ENCODE measurements around the gene ACCSL.
A peak's percentile ranks its signal among the peaks of the same experiment; 100 is the strongest.

ACCSL gene

GRCh38 chr11:44058275-44058674 lies 10.5 kb downstream of the ACCSL start:
- DNase-seq (ENCODE audit: low read depth in 2 of 2): no peak

- DNase-seq (ENCODE audit: low read depth in 2 of 2): no peak
These were observed 17.4 kb downstream of the ACCSL start for GRCh38 chr11:44065161-44065661.

GRCh38 chr11:44065841-44066731 lies 18.3 kb downstream of the ACCSL start, which contains the start of gene ACCS:
Gene ACCS (plus strand): TSS chr11:44066270. CDS start chr11:44067628, 1,358 bp downstream.
- DNase-seq (ENCODE audit: low read depth in 2 of 2): peak; percentile 55 to 81

- no peak for DNase-seq (ENCODE audit: low read depth in 2 of 2)
These were observed 19.0 kb downstream of the ACCSL start for GRCh38 chr11:44066732-44067141.

DNA sequence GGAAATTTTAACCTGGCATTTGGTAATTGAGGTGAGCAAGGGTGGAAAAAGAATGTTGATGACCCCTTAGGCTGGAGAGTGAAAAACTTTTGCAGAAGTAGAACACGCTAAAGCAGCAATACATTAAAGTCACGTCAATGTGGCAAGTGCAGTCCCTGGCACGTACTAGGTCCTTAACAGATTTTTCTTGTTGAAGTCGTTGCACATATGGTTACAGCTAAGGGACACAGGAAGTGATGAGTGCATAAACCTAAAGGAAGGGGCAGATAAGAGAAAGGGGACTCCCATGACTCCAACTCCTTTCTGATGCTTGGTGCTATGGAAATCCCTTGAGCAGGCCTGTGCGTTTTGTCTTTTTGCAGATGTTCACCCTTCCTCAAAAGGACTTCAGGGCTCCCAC lies 19.5 kb downstream of the ACCSL start:
- DNase-seq (ENCODE audit: low read depth in 2 of 2): no peak

DNA sequence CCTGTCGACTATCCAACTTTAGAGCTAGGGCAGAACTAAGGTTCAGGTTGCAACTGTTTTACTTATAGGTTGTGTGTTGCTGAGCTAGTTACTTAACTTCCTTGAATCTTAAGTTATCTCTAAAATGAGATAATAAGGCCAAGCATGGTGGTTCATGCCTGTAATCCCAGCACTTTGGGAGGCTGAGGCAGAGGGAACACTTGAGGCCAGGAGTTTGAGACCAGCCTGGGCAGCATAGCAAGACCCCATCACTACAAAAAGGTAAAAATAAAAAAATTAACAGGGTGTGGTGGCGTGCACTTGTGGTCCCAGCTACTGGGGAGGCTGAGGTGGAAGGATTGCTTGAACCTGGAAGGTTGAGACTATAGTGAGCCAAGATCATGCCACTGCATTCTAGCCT lies 20.4 kb downstream of the ACCSL start:
- DNase-seq (ENCODE audit: low read depth in 2 of 2): no peak

DNA sequence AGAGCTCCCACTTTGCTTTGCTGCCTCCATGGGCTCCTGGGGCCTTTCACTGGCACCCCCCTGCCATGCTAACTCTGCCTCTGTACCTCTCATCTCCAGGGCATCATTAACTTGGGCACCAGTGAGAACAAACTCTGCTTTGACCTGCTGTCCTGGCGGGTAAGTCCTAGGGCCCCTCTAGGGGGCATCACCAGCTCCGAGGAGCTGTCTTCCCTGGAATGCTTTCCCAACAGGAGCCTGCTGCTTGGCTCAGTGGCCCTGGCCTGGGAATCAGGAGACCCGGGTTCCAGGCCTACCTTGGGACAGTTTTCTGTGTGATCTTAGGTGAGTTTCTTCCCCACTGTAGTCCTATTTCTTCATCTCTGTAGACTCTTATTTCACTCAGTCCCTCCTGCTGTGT lies 23.4 kb downstream of the ACCSL start:
- DNase-seq (ENCODE audit: low read depth in 2 of 2): no peak

DNA sequence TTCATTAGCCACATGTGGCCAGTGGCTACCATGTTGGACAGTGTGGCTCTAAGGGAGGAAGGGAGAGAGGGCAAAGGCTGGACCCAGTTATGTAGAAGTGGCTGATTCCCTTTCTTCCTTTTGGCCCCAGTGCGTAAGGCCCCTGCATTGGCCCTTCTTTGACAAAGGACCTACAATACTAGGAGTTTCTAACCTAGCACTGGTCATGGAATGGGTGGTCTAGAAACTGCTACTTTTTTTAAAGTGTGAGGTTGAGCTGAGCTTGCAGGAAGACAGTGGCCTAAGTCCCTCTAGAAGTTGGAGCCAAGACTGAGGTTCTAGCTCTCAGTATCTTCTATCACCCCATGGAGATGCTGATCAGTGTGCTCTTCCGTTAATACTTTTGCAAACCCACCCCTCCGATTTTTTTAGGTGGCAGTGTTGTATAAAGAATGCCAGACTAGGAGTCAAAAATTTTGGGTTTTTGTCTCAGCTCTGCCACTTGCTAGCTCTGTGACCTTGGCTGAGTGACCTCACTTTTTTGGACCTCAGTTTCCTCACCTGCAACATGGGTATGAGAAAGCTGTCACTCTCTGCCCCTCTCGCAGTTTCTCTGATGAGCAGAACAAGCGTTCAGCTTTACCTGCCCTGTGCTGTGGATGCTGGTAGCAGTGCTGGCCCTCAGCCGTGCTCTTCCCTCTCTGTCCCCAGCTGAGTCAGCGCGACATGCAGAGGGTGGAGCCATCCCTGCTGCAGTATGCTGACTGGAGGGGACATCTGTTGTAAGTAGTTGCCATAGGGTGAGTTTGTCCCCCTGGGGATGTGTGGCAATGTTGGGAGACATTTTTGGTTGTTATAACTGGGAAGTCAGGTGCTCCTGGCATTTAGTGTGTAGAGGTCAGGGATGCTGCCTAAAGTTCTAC lies 25.2 kb downstream of the ACCSL start:
- DNase-seq (ENCODE audit: low read depth in 2 of 2): no peak

GRCh38 chr11:44078794-44079193 lies 31.0 kb downstream of the ACCSL start:
- no peak for DNase-seq (ENCODE audit: low read depth in 2 of 2)

GRCh38 chr11:44079376-44079775 lies 31.6 kb downstream of the ACCSL start:
- DNase-seq (ENCODE audit: low read depth in 2 of 2): no peak

- DNase-seq (ENCODE audit: low read depth in 2 of 2): no peak
These were observed 33.2 kb downstream of the ACCSL start for GRCh38 chr11:44080951-44081350.

DNA sequence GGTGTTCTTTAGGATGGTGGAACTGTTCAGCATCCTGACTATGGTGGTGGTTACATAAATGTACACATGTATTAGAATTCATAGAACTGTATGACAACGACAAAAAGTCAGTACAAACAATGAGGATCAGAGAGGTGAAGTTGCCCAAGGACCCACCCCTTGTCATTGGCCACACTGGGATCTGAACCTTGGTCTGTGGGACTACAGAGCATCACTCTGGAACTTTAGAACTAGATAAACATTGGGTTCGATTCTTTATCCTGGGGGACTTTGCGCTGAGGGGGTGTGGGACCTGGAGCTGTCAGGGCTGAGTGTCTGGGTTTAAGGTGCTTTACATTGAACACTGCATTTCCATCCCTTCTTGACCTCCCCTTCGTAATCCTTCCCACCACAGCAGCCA lies 34.9 kb downstream of the ACCSL start:
- no peak for DNase-seq (ENCODE audit: low read depth in 2 of 2)

DNA sequence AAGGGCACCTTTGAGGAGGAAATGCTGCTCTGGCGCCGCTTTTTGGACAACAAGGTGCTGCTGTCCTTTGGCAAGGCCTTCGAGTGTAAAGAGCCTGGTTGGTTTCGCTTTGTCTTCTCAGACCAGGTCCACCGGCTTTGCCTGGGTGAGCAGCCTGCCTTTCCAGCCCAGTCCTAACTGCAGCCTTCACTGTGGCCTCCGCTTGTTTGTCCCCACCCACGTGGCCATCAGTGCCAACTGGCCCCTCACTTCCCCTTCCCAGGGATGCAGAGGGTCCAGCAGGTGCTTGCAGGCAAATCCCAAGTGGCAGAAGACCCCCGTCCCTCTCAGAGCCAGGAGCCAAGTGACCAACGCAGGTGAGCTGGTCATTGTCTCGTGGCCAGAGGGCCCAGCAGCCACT lies 35.7 kb downstream of the ACCSL start:
- DNase-seq (ENCODE audit: low read depth in 2 of 2): no peak

GRCh38 chr11:44083906-44084305 lies 36.1 kb downstream of the ACCSL start:
- DNase-seq (ENCODE audit: low read depth in 2 of 2): no peak

- no peak for DNase-seq (ENCODE audit: low read depth in 2 of 2)
These were observed 37.5 kb downstream of the ACCSL start for GRCh38 chr11:44085330-44085729.

- DNase-seq (ENCODE audit: low read depth in 2 of 2): no peak
These were observed 40.6 kb downstream of the ACCSL start for GRCh38 chr11:44088377-44088776.

DNA sequence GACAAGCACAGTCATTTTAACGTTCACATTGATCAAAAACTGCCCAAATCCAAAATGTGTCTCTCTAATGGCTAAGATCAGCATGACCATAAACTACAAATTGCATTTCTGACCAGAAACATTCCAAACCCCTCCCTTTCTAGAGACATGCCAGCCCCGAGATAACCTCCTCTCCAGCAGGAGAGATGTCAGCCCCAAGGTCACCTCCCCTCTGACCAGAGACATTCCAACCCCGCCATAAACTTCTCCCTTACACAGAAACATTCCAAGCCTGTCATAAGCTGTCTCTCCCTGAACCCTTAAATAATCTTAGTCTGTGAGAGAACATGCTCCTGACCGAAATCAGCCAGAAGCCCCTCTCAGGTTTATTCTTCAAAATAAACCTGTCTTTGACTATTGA lies 41.1 kb downstream of the ACCSL start:
- no peak for DNase-seq (ENCODE audit: low read depth in 2 of 2)

- no peak for DNase-seq (ENCODE audit: low read depth in 2 of 2)
These were observed 42.8 kb downstream of the ACCSL start for GRCh38 chr11:44090539-44090938.

DNA sequence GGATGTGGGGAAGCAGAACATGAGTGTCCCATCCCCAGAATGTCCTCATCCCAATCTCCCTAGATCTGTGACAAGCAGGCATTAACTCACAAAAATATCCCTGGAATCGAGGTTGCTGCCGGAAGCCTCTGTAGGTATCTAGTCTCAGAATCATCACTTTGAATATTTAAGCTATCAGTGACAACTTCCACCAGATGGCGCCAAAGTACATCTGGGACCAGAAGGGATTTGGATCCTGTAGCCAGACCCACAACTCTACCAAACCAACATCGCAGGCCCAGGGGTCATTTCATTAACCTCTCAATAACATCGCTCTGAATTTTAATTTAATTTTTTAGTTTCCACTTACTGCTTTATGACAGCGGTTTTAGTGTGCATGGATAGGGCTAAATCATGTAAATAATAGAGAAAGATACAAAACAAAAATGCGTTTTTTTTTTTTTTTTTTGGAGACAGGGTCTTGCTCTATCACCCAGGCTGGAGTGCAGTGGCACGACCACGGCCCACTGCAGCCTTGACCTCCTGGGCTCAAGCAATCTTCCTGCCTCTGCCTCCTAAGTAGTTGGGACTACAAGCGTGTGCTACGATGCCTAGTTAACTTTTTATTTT lies 46.6 kb downstream of the ACCSL start:
- peak; percentile 59 to 76 for DNase-seq (ENCODE audit: low read depth in 2 of 2)

DNA sequence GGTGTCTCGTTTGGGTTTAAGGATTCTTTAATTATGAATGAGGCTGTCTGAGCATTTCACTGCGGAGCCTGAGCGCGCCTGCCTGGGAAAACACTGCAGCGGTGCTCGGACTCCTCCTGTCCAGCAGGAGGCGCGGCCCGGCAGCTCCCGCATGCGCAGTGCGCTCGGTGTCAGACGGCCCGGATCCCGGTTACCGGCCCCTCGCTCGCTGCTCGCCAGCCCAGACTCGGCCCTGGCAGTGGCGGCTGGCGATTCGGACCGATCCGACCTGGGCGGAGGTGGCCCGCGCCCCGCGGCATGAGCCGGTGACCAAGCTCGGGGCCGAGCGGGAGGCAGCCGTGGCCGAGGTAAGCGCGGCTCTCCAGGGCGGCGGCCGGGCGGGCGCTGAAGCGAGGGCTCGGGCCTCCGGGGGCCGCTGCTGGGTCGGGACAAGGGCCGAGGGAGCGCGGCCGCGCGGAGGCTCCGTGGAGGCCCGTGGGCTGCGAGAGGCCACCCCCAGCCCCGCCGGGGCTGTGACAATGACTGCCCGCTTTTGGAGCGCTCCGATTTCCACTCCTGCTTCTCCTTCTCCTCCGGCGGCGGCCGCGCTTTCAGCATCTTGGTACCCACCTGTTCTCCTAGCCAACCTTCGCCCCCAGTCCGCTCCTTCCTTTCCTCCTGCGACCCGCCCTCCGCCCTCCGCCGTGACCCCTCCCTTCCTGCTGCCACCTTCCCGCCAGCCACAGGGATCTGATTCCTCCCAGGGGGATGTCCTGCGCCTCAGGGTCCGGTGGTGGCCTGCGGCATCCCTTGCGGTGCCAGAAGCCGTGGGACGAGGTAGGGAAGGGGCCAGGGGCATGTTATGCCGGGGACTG lies 48.0 kb downstream of the ACCSL start, which contains the start of gene EXT2:
Gene EXT2 (plus strand): TSS at position 173 of the 854 bp plus-strand sequence. CDS start 12,035 bp downstream, outside the sequence.
- peak; percentile 72 to 84 for DNase-seq (ENCODE audit: low read depth in 2 of 2)

All from stimulated activated CD4-positive, alpha-beta T cell treated with anti-CD3 and anti-CD28 coated beads, Interleukin-12 subunit alpha, Interleukin-12 subunit beta, amount 100 ng/mL, for 24 hours (primary cell).